ENCODE measurements around the gene NOL12.

The NOL12 gene

GRCh38 chr22:37686002-37686982 is at the start of gene NOL12:
Gene NOL12, plus strand, starts transcription at chr22:37686343. Its CDS starts 50 bp downstream, at chr22:37686393.
- H3K9me3 ChIP-seq (ENCODE audit: control insufficient read depth in 1 of 2, low read length in 2 of 2), result no peaks in the 10 kb centered on the region
- H3K27me3 ChIP-seq (ENCODE audit: low read depth, low read length), result no peaks in the 10 kb centered on the region
- H3K4me1 ChIP-seq (ENCODE audit: control insufficient read depth in 1 of 2, insufficient read depth in 2 of 2, low read length in 2 of 2), result peaks cover 2 to 21% of the 10 kb centered on the region in 2 donors
- H3K4me3 ChIP-seq (ENCODE audit: low read depth in 1 of 2, low read length in 2 of 2), result peak within 1 kb of the TSS; percentile 96 to 99
- H3K36me3 ChIP-seq (ENCODE audit: control insufficient read depth in 1 of 2, insufficient read depth in 2 of 2, low read length in 2 of 2), result peaks cover 12 to 23% of the 10 kb centered on the region in 2 donors
- H3K27ac ChIP-seq (ENCODE audit: low read length), result peak within 1 kb of the TSS; percentile 90

DNA sequence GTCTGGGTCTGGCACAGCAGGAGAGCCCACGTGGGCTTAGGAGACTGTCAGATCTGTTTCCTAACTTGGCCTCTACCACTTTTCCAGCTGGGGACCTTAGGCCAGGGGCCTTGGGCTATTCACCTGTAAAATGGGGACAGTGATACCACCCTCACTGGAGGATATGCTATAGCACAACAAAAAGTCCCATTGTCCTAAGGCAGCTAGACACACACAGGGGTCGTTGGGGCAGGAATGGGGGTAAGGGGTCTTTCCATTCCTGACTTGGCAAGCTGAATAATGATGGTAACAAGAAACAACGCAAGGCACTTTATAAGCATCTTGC is 49.2 kb upstream of the NOL12 start:
- peaks cover 0 to 10% of the 10 kb centered on the region in 2 donors for H3K36me3 ChIP-seq (ENCODE audit: control insufficient read depth in 1 of 2, insufficient read depth in 2 of 2, low read length in 2 of 2)
- peaks cover 33 to 54% of the 10 kb centered on the region in 2 donors for H3K4me1 ChIP-seq (ENCODE audit: control insufficient read depth in 1 of 2, insufficient read depth in 2 of 2, low read length in 2 of 2)

GRCh38 chr22:37638391-37639069 is 47.6 kb upstream of the NOL12 start:
- Histone ChIP-seq H3K36me3 (ENCODE audit: control insufficient read depth in 1 of 2, insufficient read depth in 2 of 2, low read length in 2 of 2) (no peaks in the 10 kb centered on the region), H3K4me3 (ENCODE audit: low read depth in 1 of 2, low read length in 2 of 2) (peak overlapping the region; percentile 67 to 68), H3K4me1 (ENCODE audit: control insufficient read depth in 1 of 2, insufficient read depth in 2 of 2, low read length in 2 of 2) (peaks cover 22 to 48% of the 10 kb centered on the region in 2 donors), H3K27me3 (ENCODE audit: low read depth, low read length) (no peaks in the 10 kb centered on the region), H3K27ac (ENCODE audit: low read length) (peak overlapping the region; percentile 69), H3K9me3 (ENCODE audit: control insufficient read depth in 1 of 2, low read length in 2 of 2) (no peaks in the 10 kb centered on the region)

More for the DNA sequence above, 49.2 kb upstream of the NOL12 start:
- peak overlapping the region; percentile 69 for H3K27ac ChIP-seq (ENCODE audit: low read length)
- no peak overlapping the region for H3K4me3 ChIP-seq (ENCODE audit: low read depth in 1 of 2, low read length in 2 of 2)
- no peaks in the 10 kb centered on the region for H3K27me3 ChIP-seq (ENCODE audit: low read depth, low read length)
- no peaks in the 10 kb centered on the region for H3K9me3 ChIP-seq (ENCODE audit: control insufficient read depth in 1 of 2, low read length in 2 of 2)

GRCh38 chr22:37639070-37639760 is 46.9 kb upstream of the NOL12 start, which contains the start of gene SH3BP1:
Gene SH3BP1, plus strand, starts transcription at chr22:37639669. Its CDS starts 119 bp downstream, at chr22:37639788.
- H3K4me3 ChIP-seq (ENCODE audit: low read depth in 1 of 2, low read length in 2 of 2), result peak within 1 kb of the TSS; percentile 67 to 68
- H3K4me1 ChIP-seq (ENCODE audit: control insufficient read depth in 1 of 2, insufficient read depth in 2 of 2, low read length in 2 of 2), result peaks cover 16 to 42% of the 10 kb centered on the region in 2 donors
- H3K27ac ChIP-seq (ENCODE audit: low read length), result peak within 1 kb of the TSS; percentile 79
- no peaks in the 10 kb centered on the region for H3K9me3 ChIP-seq (ENCODE audit: control insufficient read depth in 1 of 2, low read length in 2 of 2)
- no peaks in the 10 kb centered on the region for H3K36me3 ChIP-seq (ENCODE audit: control insufficient read depth in 1 of 2, insufficient read depth in 2 of 2, low read length in 2 of 2)
- H3K27me3 ChIP-seq (ENCODE audit: low read depth, low read length), result no peaks in the 10 kb centered on the region

DNA sequence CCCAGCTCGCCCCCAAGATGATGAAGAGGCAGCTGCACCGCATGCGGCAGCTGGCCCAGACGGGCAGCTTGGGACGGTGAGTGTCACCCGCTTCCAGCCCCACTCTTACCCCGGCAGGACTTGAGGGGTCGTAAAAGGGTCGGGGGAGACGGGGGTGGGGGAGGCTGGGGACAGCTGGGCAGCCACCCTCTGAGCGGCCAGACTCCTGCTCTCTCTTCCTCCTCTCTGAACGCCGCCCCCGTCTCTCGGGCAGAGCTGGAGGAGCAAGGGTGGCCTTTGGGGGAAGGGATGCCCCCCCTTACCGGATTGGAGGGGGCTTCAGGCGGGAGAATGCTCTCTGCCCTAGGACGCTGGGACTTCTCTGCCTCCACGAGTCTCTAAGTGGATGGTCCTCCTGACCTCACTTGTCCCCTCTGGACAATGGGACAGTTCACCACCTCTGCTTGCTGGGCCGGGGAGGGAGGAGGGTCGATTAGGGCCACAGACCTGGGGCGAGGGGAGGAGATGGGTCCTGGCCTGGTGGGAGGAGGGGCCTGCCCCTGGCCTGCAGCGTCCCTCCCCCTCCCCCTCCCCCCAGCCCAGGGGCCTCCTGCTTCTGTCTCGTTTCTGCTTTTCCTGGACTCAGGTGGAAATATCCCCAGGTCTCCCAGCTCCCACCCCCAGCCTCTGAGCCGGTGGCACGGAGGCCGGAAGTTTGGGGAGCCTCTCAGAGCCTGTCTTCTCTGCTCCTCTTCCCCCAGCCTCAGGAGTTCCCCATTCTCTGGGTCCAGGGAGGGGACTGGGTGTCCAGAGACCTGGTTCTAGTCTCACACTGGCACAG is 46.2 kb upstream of the NOL12 start:
- Histone ChIP-seq H3K4me1 (ENCODE audit: control insufficient read depth in 1 of 2, insufficient read depth in 2 of 2, low read length in 2 of 2) (peaks cover 8 to 34% of the 10 kb centered on the region in 2 donors), H3K4me3 (ENCODE audit: low read depth in 1 of 2, low read length in 2 of 2) (peak overlapping the region; percentile 67 to 68), H3K36me3 (ENCODE audit: control insufficient read depth in 1 of 2, insufficient read depth in 2 of 2, low read length in 2 of 2) (peaks cover 0 to 3% of the 10 kb centered on the region in 2 donors), H3K27ac (ENCODE audit: low read length) (peak overlapping the region; percentile 79), H3K9me3 (ENCODE audit: control insufficient read depth in 1 of 2, low read length in 2 of 2) (no peaks in the 10 kb centered on the region), H3K27me3 (ENCODE audit: low read depth, low read length) (no peaks in the 10 kb centered on the region)

DNA sequence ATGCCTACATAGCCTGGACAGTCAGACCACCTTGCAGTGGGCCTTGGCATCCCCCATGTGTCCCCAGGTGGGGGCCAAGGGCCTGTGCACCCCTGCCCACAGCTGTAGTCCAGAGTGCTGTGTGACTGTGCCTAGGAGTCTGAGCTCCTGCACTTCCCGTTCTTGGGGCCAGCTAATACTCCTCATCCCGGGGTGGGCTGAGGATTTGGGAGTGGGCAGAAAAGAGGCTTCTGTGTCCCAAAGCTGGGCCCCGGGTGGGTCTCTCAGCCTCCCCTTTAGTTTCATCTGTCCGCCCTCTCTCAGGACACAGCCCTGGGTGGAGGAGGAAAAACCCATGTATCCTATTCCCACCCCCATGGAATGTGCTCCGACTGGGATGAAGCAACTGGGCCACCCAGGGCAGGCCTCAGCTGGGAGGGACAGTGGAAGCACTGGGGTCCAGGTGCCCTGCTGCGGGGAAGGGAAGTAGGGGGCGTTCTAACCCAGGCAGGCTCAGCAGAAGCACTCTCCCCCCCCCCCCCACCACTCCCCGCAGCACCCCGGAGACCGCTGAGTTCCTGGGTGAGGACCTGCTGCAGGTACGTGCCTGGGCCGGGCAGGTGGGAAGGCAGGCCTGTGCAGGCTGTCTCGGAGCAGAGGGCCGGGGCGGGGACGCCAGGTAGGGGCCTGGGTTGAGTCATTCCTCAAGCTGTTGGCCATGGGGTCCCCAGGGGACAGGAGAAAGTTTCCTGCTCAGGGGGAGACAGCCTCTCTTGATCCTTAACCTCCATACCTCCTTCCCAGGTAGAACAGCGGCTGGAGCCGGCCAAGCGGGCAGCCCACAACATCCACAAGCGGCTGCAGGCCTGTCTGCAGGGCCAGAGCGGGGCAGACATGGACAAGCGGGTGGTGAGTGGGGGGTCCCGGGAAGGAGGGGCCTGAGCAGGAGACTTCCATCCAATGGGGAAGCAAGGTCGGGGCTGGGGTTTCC is 45.3 kb upstream of the NOL12 start:
- Histone ChIP-seq H3K4me3 (ENCODE audit: low read depth in 1 of 2, low read length in 2 of 2) (peak overlapping the region; percentile 67 to 68), H3K27me3 (ENCODE audit: low read depth, low read length) (no peaks in the 10 kb centered on the region), H3K9me3 (ENCODE audit: control insufficient read depth in 1 of 2, low read length in 2 of 2) (no peaks in the 10 kb centered on the region), H3K4me1 (ENCODE audit: control insufficient read depth in 1 of 2, insufficient read depth in 2 of 2, low read length in 2 of 2) (peaks cover 4 to 28% of the 10 kb centered on the region in 2 donors), H3K36me3 (ENCODE audit: control insufficient read depth in 1 of 2, insufficient read depth in 2 of 2, low read length in 2 of 2) (peaks cover 3 to 4% of the 10 kb centered on the region in 2 donors), H3K27ac (ENCODE audit: low read length) (peak overlapping the region; percentile 79)

- Histone ChIP-seq H3K36me3 (ENCODE audit: control insufficient read depth in 1 of 2, insufficient read depth in 2 of 2, low read length in 2 of 2) (peaks cover 3 to 4% of the 10 kb centered on the region in 2 donors), H3K27ac (ENCODE audit: low read length) (peak overlapping the region; percentile 79), H3K4me3 (ENCODE audit: low read depth in 1 of 2, low read length in 2 of 2) (no peak overlapping the region), H3K4me1 (ENCODE audit: control insufficient read depth in 1 of 2, insufficient read depth in 2 of 2, low read length in 2 of 2) (peaks cover 4 to 28% of the 10 kb centered on the region in 2 donors), H3K9me3 (ENCODE audit: control insufficient read depth in 1 of 2, low read length in 2 of 2) (no peaks in the 10 kb centered on the region), H3K27me3 (ENCODE audit: low read depth, low read length) (no peaks in the 10 kb centered on the region)
Measured at GRCh38 chr22:37641561-37641949, 44.6 kb upstream of the NOL12 start.

DNA sequence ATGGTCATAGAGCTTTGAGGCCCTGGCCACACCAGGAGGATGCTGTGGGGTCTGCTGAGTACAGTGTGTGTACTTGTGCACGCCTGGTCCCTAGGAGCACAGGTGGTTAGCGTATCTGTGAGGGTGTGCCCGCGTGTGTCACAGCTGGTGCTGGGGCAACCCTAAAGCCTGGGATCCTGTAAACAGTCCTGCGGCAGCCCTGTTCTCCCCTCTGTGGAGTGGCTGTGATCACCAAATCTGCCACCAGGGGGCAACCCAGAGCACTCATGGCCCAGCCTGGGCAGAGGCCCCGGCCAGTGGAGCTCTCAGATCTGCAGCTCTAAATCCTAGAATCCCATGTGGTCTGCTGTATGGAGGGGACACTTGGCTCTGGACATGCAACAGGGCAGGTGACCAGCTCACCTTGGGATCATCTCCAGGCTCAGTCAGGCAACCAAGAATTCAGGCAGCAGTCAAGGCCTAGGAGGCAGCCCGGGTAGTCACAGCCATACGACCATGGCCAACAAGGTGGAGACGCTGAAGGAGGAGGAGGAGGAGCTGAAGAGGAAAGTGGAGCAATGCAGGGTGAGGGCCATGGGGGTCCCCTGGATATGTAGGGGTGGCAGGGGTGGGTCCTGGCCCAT is 42.8 kb upstream of the NOL12 start:
- no peaks in the 10 kb centered on the region for H3K27me3 ChIP-seq (ENCODE audit: low read depth, low read length)
- no peak overlapping the region for H3K27ac ChIP-seq (ENCODE audit: low read length)
- H3K36me3 ChIP-seq (ENCODE audit: control insufficient read depth in 1 of 2, insufficient read depth in 2 of 2, low read length in 2 of 2), result peaks cover 3 to 4% of the 10 kb centered on the region in 2 donors
- no peak overlapping the region for H3K4me3 ChIP-seq (ENCODE audit: low read depth in 1 of 2, low read length in 2 of 2)
- peaks cover 0 to 26% of the 10 kb centered on the region in 2 donors for H3K4me1 ChIP-seq (ENCODE audit: control insufficient read depth in 1 of 2, insufficient read depth in 2 of 2, low read length in 2 of 2)
- H3K9me3 ChIP-seq (ENCODE audit: control insufficient read depth in 1 of 2, low read length in 2 of 2), result no peaks in the 10 kb centered on the region

GRCh38 chr22:37647317-37647716 is 38.8 kb upstream of the NOL12 start:
- Histone ChIP-seq H3K27ac (ENCODE audit: low read length) (no peak overlapping the region), H3K4me3 (ENCODE audit: low read depth in 1 of 2, low read length in 2 of 2) (no peak overlapping the region), H3K4me1 (ENCODE audit: control insufficient read depth in 1 of 2, insufficient read depth in 2 of 2, low read length in 2 of 2) (peaks cover 0 to 7% of the 10 kb centered on the region in 2 donors), H3K36me3 (ENCODE audit: control insufficient read depth in 1 of 2, insufficient read depth in 2 of 2, low read length in 2 of 2) (peaks cover 4 to 18% of the 10 kb centered on the region in 2 donors), H3K9me3 (ENCODE audit: control insufficient read depth in 1 of 2, low read length in 2 of 2) (no peaks in the 10 kb centered on the region), H3K27me3 (ENCODE audit: low read depth, low read length) (no peaks in the 10 kb centered on the region)
